ENCODE results near the gene SERPINB8.
"Not testable (repeated sequence)": the region's sequence is repeated elsewhere in the genome, so short reads cannot be mapped to it uniquely, and the experiment has no call there.

SERPINB8 gene, protein sequence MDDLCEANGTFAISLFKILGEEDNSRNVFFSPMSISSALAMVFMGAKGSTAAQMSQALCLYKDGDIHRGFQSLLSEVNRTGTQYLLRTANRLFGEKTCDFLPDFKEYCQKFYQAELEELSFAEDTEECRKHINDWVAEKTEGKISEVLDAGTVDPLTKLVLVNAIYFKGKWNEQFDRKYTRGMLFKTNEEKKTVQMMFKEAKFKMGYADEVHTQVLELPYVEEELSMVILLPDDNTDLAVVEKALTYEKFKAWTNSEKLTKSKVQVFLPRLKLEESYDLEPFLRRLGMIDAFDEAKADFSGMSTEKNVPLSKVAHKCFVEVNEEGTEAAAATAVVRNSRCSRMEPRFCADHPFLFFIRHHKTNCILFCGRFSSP

DNA sequence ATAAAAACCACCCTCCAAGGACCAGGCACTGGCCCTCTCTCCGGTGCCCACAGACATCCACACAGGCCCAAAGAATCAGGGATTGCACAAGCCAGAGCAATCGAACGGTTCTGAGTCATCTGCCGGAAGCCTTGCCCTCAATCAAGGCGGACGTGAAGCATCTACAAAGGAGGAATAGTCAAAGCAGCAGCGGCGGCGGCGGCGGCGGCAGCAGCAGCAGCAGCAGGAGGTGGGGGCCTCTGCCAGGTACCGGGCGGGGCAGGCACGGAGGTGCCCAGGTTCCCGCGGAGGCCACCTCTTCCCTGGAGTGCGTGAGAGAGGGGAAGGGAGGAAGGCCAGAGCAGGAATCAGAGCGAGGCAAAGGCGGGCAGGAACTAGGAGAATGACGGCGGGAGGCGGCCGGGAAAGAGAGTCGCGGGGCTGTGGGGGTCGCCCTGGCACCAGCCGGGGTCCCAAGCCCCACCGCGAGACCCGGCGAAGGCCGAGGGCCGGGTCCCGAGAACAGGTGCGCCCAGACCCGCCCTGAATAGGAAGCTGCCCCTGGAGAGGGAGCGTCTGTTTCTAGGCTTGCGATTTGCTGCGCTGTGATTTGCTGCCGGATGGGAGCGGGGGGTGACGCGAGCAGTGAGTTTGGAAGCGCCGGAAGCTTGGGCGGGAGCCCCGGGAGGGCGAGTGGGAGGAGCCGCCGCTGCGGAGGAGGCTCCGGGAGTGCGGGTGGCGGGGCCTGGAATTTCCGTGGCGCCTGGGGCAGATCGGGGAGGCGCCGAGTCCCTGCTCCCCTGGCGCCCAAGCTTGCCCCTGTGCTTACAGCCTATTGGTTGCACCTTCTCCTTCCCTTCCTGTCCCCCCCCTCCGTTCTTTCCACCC, at the start of gene SERPINB8:
Gene SERPINB8 (plus strand): TSS at position 140 of the 867 bp plus-strand sequence. CDS start 8,228 bp downstream, outside the sequence.
- peaks cover 37% of the 10 kb centered on the region for H3K4me1 Mint-ChIP-seq (ENCODE audit: low read depth)
- peak within 1 kb of the TSS; percentile 93 for H3K27ac Mint-ChIP-seq
- H3K27me3 Mint-ChIP-seq = no peaks in the 10 kb centered on the region
- H3K36me3 Mint-ChIP-seq = no peaks in the 10 kb centered on the region
- H3K9me3 Mint-ChIP-seq (ENCODE audit: low read depth) = no peaks in the 10 kb centered on the region
- H3K4me3 Mint-ChIP-seq = peak within 1 kb of the TSS; percentile 98

DNA sequence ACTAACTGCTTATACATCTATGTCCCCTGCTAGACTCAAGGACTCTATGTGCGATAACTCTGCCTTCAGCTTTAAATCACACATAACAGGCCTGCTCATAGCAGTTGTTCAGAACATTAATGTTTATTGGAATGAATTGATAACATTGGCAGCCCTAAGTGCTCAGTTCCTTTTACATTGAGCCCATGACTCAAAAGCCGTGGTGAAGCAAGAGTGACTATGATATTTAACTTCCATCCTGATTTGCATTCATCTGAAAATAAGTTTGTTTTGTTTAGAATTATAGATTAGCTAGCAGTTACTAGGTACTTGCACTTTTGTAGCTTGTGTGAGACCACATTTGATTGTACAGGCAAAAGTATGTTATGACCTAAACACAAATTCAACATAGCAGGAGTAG, 47.8 kb upstream of the SERPINB8 start:
- Mint-ChIP-seq H3K4me3 (no peak overlapping the region), H3K36me3 (no peaks in the 10 kb centered on the region), H3K27ac (no peak overlapping the region), H3K4me1 (ENCODE audit: low read depth) (no peaks in the 10 kb centered on the region), H3K9me3 (ENCODE audit: low read depth) (no peaks in the 10 kb centered on the region), H3K27me3 (peaks cover 30% of the 10 kb centered on the region)

- Mint-ChIP-seq H3K4me1 (ENCODE audit: low read depth) (no peaks in the 10 kb centered on the region), H3K27me3 (peaks cover 22% of the 10 kb centered on the region), H3K36me3 (no peaks in the 10 kb centered on the region), H3K4me3 (no peak overlapping the region), H3K27ac (no peak overlapping the region), H3K9me3 (ENCODE audit: low read depth) (no peaks in the 10 kb centered on the region)
These were observed 45.3 kb upstream of the SERPINB8 start for GRCh38 chr18:63924551-63924950.

DNA sequence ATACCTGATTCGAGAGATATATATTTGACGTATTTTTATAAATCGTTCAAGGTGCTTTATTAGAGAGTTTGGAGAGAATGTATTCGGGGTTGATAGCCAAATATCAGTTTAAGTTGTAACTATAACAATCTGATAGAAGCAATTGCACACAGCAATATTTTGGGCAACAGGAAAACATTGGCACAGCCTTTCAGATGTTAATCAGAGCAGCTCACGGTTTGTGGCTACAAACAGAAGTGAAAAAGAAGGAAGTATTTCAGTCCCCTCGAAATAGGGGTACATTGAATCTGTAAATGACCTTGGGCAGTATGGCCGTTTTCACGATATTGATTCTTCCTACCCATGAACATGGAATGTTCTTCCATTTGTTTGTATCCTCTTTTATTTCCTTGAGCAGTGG, 41.5 kb upstream of the SERPINB8 start:
- Mint-ChIP-seq H3K4me1 (ENCODE audit: low read depth) (no peaks in the 10 kb centered on the region), H3K27me3 (peaks cover 12% of the 10 kb centered on the region)

DNA sequence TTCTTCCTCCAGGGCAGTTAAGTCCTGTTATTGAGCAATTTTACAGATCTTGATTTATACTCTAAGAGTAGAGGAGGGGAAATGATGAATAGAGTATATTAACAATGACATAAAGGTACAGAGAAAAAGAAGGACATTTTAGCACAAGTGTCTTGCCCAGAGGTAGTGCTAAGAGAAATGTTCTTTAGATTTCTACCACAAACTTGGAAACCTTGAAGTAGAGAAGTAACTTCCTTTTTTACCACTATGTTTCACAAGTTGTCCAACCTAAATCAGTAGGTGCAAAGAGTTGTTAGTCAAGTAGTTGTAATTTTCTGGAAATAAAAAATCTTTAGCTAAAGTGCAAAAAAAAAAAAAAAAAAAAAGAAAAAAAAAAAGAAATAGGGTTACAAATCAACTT, 40.5 kb upstream of the SERPINB8 start:
- not testable (repeated sequence) for H3K36me3 Mint-ChIP-seq; H3K4me3 Mint-ChIP-seq; H3K4me1 Mint-ChIP-seq (ENCODE audit: low read depth); H3K27ac Mint-ChIP-seq; H3K9me3 Mint-ChIP-seq (ENCODE audit: low read depth)
- H3K27me3 Mint-ChIP-seq = peaks cover 12% of the 10 kb centered on the region

More for the DNA sequence above, 41.5 kb upstream of the SERPINB8 start:
- Mint-ChIP-seq H3K27ac (no peak overlapping the region), H3K9me3 (ENCODE audit: low read depth) (no peaks in the 10 kb centered on the region), H3K36me3 (no peaks in the 10 kb centered on the region), H3K4me3 (no peak overlapping the region)

DNA sequence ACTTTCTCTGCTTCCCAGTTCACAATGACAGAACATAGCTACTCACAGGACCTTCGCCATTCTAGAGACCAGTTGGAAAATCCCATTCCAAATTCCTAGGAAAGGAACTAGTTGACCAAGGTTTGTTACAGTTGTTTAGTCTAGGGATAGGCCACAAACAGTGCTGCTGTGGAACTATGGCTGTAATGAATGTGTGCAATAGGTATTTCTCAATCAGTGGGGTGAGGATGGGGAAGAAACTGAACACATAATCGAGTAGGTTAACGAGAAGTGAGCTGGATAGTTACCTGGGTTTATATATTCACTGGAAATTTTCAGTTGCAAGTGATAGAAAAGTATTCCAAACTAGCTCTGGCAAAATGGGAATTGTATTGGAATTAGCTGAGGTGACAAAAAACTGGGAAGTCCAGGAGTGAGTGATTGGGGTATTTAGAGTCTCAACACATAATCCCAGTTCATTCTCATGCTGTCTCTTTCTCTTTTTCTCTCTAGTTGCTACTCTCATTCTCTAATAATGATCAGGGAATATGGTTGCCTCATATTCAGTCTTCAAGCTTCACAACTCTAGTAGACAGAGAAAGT, 39.0 kb upstream of the SERPINB8 start:
- no peaks in the 10 kb centered on the region for H3K9me3 Mint-ChIP-seq (ENCODE audit: low read depth)
- no peaks in the 10 kb centered on the region for H3K4me1 Mint-ChIP-seq (ENCODE audit: low read depth)
- no peaks in the 10 kb centered on the region for H3K36me3 Mint-ChIP-seq
- no peak overlapping the region for H3K4me3 Mint-ChIP-seq
- H3K27ac Mint-ChIP-seq = no peak overlapping the region
- H3K27me3 Mint-ChIP-seq = peaks cover 13% of the 10 kb centered on the region

DNA sequence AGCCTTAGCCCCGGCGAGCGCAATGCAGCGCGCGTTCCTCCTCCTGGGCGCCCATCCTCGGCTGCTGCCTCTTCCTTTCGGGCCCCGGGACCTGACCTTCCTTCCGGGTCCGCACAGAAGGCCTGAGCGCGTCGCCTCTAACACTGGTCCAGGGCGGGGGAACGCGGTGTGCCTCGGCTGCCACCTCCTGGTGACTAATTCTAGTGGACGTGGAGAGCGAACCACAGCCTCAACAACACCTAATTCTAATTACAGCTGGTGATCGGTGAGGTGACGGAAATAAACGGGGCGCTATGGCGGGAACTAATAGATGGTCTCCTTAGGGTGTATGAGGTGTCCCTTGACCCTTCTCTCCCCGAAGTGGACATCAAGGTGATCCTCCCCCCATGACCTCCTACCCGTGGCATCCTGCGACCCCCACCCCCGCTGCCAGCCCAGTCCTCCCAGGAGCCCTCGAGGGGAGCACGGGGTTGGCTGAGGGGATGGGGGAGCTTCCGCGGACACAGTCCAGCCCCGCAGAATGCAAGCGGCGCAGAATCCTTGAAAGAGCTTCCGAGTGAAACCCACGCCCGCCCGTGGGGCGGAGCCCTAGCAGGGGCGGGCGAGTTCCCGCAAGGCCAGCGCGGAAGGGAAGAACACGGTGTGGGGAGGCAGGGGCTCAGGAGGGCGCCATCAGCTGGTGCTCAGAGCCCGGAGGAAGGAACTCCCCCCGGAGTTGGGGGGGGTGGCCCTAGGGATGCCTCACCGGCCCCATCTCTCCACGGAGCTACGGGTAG, 33.5 kb upstream of the SERPINB8 start:
- Mint-ChIP-seq H3K36me3 (no peaks in the 10 kb centered on the region), H3K4me1 (ENCODE audit: low read depth) (peaks cover 3% of the 10 kb centered on the region), H3K9me3 (ENCODE audit: low read depth) (no peaks in the 10 kb centered on the region), H3K27ac (no peak overlapping the region), H3K4me3 (peak overlapping the region; percentile 82), H3K27me3 (peaks cover 4% of the 10 kb centered on the region)

- Mint-ChIP-seq H3K27ac (no peak overlapping the region), H3K9me3 (ENCODE audit: low read depth) (no peaks in the 10 kb centered on the region), H3K4me3 (no peak overlapping the region), H3K4me1 (ENCODE audit: low read depth) (peaks cover 3% of the 10 kb centered on the region), H3K27me3 (peaks cover 10% of the 10 kb centered on the region), H3K36me3 (no peaks in the 10 kb centered on the region)
These were observed 32.9 kb upstream of the SERPINB8 start for GRCh38 chr18:63936932-63937393.

GRCh38 chr18:63940008-63940407, 29.9 kb upstream of the SERPINB8 start:
- Mint-ChIP-seq H3K9me3 (ENCODE audit: low read depth) (no peaks in the 10 kb centered on the region), H3K4me3 (no peak overlapping the region), H3K4me1 (ENCODE audit: low read depth) (peaks cover 3% of the 10 kb centered on the region), H3K27me3 (peaks cover 27% of the 10 kb centered on the region), H3K27ac (no peak overlapping the region), H3K36me3 (no peaks in the 10 kb centered on the region)

- peaks cover 27% of the 10 kb centered on the region for H3K27me3 Mint-ChIP-seq
- not testable (repeated sequence) for H3K27ac Mint-ChIP-seq; H3K36me3 Mint-ChIP-seq; H3K9me3 Mint-ChIP-seq (ENCODE audit: low read depth); H3K4me3 Mint-ChIP-seq; H3K4me1 Mint-ChIP-seq (ENCODE audit: low read depth)
These were observed 29.3 kb upstream of the SERPINB8 start for GRCh38 chr18:63940543-63941050.

- no peak overlapping the region for H3K4me3 Mint-ChIP-seq
- H3K27ac Mint-ChIP-seq = no peak overlapping the region
These were observed 22.7 kb upstream of the SERPINB8 start for GRCh38 chr18:63947051-63947790.

DNA sequence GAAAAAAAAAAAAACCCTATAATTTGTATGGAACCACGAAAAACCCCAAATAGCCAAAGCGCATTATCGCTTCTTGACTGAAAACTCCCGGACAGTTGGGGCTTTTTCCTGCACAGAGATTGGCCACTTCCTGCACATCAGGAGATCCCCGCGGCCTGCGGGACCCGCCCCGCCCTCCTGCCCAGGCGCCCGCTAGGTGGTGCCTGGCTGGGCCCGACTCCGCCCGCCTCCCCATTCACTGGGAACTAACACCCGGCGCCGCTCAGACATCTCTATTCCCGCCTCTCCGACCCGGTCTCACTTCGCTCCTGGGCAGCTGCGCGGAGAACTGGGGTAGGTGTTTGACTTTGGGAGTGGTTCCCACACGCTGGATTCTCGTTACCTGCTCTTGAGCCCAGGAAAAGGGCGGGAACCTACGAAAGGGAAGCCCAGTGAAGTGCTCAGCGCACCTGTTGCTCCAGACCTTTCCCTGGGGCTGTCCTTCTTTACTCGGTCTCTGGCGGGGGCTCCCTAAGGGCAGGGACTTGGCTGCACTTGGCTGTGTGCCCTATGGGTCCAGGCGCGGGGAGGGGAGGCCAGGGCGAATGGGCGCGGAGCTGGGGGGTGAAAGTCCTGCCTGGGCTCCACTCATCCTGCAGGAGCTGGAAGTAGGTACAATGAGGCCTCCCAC, 20.7 kb upstream of the SERPINB8 start, which contains the start of gene HMSD:
Gene HMSD (plus strand): TSS at position 234 of the 670 bp plus-strand sequence. CDS start 4,155 bp downstream, outside the sequence.
- H3K4me1 Mint-ChIP-seq (ENCODE audit: low read depth) = peaks cover 25% of the 10 kb centered on the region
- peak within 1 kb of the TSS; percentile 52 for H3K4me3 Mint-ChIP-seq
- peaks cover 5% of the 10 kb centered on the region for H3K9me3 Mint-ChIP-seq (ENCODE audit: low read depth)
- H3K27me3 Mint-ChIP-seq = peaks cover 26% of the 10 kb centered on the region
- no peak within 1 kb of the TSS for H3K27ac Mint-ChIP-seq
- H3K36me3 Mint-ChIP-seq = peaks cover 3% of the 10 kb centered on the region

More at GRCh38 chr18:63947051-63947790, 22.7 kb upstream of the SERPINB8 start:
- Mint-ChIP-seq H3K27me3 (peaks cover 40% of the 10 kb centered on the region), H3K9me3 (ENCODE audit: low read depth) (peaks cover 5% of the 10 kb centered on the region), H3K4me1 (ENCODE audit: low read depth) (peaks cover 25% of the 10 kb centered on the region), H3K36me3 (peaks cover 3% of the 10 kb centered on the region)

- Mint-ChIP-seq H3K9me3 (ENCODE audit: low read depth) (peaks cover 5% of the 10 kb centered on the region), H3K36me3 (peaks cover 3% of the 10 kb centered on the region), H3K27me3 (peaks cover 21% of the 10 kb centered on the region), H3K4me3 (no peak overlapping the region), H3K4me1 (ENCODE audit: low read depth) (peaks cover 25% of the 10 kb centered on the region), H3K27ac (peak overlapping the region; percentile 1)
These were observed 18.6 kb upstream of the SERPINB8 start for GRCh38 chr18:63951302-63951705.
